Heart left ventricle (tissue), 13 donors: ENCODE data around the gene EPOP.

Experiments used
- CTCF ChIP-seq, 12 donors: fragments of 200-600 bp; sonication (generic) in 4 of 12; IDR thresholded peaks; one replicate each; pipeline versions ENCODE4 v1.5.0 to v1.8.0; 2018 to 2022; ENCODE audit warnings: antibody characterized with exemption in 12 of 12, mild to moderate bottlenecking in 5 of 12
- POLR2A ChIP-seq, 2 donors: fragments of 450-650 bp; IDR thresholded peaks; one replicate each; pipeline ENCODE4 v1.6.1; 2017; ENCODE audit warnings: antibody characterized with exemption in 2 of 2, mild to moderate bottlenecking in 2 of 2, moderate library complexity in 2 of 2
- donor health status: ischemic (EF 13 %, LVEDD 7.1; RV severe dilation, severe dysfunction).
- donor health status: DM: no; HTN: yes; CAD: no.
- donor health status: DM: no; HTN: no; CAD: no.
- donor health status: ischemic (EF 25% LVEDD 6.9; RV normal size, moderate dysfunction).
- donor health status: ischemic (EF 25% LVEDD 5.7; RV mildly dilated, moderate dysfunction).
- donor health status: ischemic (EF 35%, LVEDD 5.7; RV mildly dilated, moderate dysfunction).
- donor health status: nonischemic (EF 11% LVEDD 7.7; RV severe dilation, severe dysfunction).
- donor health status: DM: yes; HTN: yes; CAD: no.
- donor health status: PGD.
- donor health status: ischemic (EF 29% LVEDD 5.4; RV normal size, mild dysfunction).
- donor health status: nonischemic (EF 23%, LVEDD 6.1; RV moderate dilation, normal function).

- TF ChIP-seq CTCF (IDR thresholded peaks at IDR 0.05) (no peak), POLR2A (IDR thresholded peaks at IDR 0.05) (no peak)
Measured at GRCh38 chr17:38687286-38687685, 12.5 kb upstream of the EPOP start.
